Gastrocnemius medialis (tissue), 4 donors: Measurements from ENCODE around the gene SHC3.

Experiments
- POLR2A ChIP-seq, 2 donors: fragments of 450-650 bp; IDR thresholded peaks; one replicate each; pipeline ENCODE4 v1.6.1; 2017; ENCODE audit warnings: antibody characterized with exemption in 2 of 2, mild to moderate bottlenecking in 2 of 2, moderate library complexity in 2 of 2
- TF ChIP-seq, protein P1 (sequence below), 5 experiments: fragments of 450-650 bp in 3 of 5; fragments of 200-600 bp in 2 of 5; sonication (generic) in 2 of 5; IDR thresholded peaks in 4 of 5; conservative IDR thresholded peaks in 1 of 5; 1 replicate in 4 of 5; 2 replicates in 1 of 5; pipeline ENCODE4 v1.5.1; 2016 to 2019; ENCODE audit warnings: antibody characterized with exemption in 5 of 5, mild to moderate bottlenecking in 3 of 5, moderate library complexity in 3 of 5

GRCh38 chr9:89013660-89014059, 165.0 kb downstream of the SHC3 start:
- TF ChIP-seq, protein P1, sequence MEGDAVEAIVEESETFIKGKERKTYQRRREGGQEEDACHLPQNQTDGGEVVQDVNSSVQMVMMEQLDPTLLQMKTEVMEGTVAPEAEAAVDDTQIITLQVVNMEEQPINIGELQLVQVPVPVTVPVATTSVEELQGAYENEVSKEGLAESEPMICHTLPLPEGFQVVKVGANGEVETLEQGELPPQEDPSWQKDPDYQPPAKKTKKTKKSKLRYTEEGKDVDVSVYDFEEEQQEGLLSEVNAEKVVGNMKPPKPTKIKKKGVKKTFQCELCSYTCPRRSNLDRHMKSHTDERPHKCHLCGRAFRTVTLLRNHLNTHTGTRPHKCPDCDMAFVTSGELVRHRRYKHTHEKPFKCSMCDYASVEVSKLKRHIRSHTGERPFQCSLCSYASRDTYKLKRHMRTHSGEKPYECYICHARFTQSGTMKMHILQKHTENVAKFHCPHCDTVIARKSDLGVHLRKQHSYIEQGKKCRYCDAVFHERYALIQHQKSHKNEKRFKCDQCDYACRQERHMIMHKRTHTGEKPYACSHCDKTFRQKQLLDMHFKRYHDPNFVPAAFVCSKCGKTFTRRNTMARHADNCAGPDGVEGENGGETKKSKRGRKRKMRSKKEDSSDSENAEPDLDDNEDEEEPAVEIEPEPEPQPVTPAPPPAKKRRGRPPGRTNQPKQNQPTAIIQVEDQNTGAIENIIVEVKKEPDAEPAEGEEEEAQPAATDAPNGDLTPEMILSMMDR (IDR thresholded peaks at IDR 0.05 in 4 of 5, conservative IDR thresholded peaks at IDR 0.05 in 1 of 5): no peak
- TF ChIP-seq POLR2A (IDR thresholded peaks at IDR 0.05): no peak
